GM12878 (cell line): ENCODE measurements around the gene KRT80.

Experiments
- ATF2 ChIP-seq: IDR thresholded peaks from 2 replicates; pipeline ENCODE4 v1.6.1; 2012; ENCODE audit warnings: low read length, inconsistent platforms
- BRCA1 ChIP-seq: IDR thresholded peaks from 2 replicates; pipeline ENCODE4 v1.6.1; 2011; ENCODE audit warnings: low read depth, low read length, improper control_type of control experiment
- CHD1 ChIP-seq: IDR thresholded peaks from 2 replicates; pipeline ENCODE4 v1.6.1; 2012; ENCODE audit warnings: low read depth, low read length, improper control_type of control experiment
- CTCF ChIP-seq, 3 experiments: IDR thresholded peaks in 2 of 3; conservative IDR thresholded peaks in 1 of 3; 2 replicates each; pipeline ENCODE4 v1.5.1; 2011; ENCODE audit warnings: low read depth in 3 of 3, low read length in 3 of 3, mild to moderate bottlenecking in 3 of 3, control low read depth in 2 of 3, moderate library complexity in 2 of 3, inconsistent platforms in 1 of 3, mixed read lengths in 1 of 3; ENCODE audit not compliant: control insufficient read depth in 2 of 3, insufficient read depth in 1 of 3; ENCODE audit errors: extremely low read depth in 1 of 3
- EP300 ChIP-seq, 2 experiments: fragments of 150-350 bp in 1 of 2; IDR thresholded peaks; 2 replicates each; pipeline ENCODE4 v1.6.1; 2011 to 2012; ENCODE audit warnings: low read depth in 2 of 2, low read length in 2 of 2, borderline replicate concordance in 1 of 2, improper control_type of control experiment in 1 of 2, inconsistent platforms in 1 of 2; ENCODE audit not compliant: control insufficient read depth in 1 of 2
- FOS ChIP-seq: IDR thresholded peaks from 3 replicates; pipeline ENCODE4 v1.6.1; 2011; ENCODE audit warnings: borderline replicate concordance; ENCODE audit not compliant: insufficient read length; ENCODE audit errors: extremely low read depth
- HDAC6 ChIP-seq: fragments of 200-600 bp; sonication (generic); IDR thresholded peaks from one replicate; pipeline ENCODE4 v1.8.0; 2017; ENCODE audit warnings: antibody characterized with exemption; ENCODE audit not compliant: unreplicated experiment
- IRF5 ChIP-seq: fragments of 450-650 bp; IDR thresholded peaks from 2 replicates; pipeline ENCODE4 v1.6.1; 2017; ENCODE audit warnings: borderline replicate concordance
- POLR2A ChIP-seq: IDR thresholded peaks from 2 replicates; pipeline ENCODE4 v1.6.1; 2011; ENCODE audit warnings: low read depth, mild to moderate bottlenecking, low read length
- SIX5 ChIP-seq: IDR thresholded peaks from 2 replicates; pipeline ENCODE4 v1.6.1; 2011; ENCODE audit warnings: mild to moderate bottlenecking, low read depth, low read length, moderate library complexity; ENCODE audit not compliant: severe bottlenecking
- TCF7 ChIP-seq: IDR thresholded peaks from 2 replicates; pipeline ENCODE4 v1.6.1; 2014; ENCODE audit warnings: antibody characterized with exemption, borderline replicate concordance
- ZNF274 ChIP-seq: IDR thresholded peaks from one replicate; pipeline ENCODE4 v1.8.0; 2011; ENCODE audit not compliant: insufficient read length, insufficient read depth
- ZZZ3 ChIP-seq: IDR thresholded peaks from 2 replicates; pipeline ENCODE4 v1.6.1; 2011; ENCODE audit warnings: low read depth; ENCODE audit not compliant: control insufficient read depth, insufficient read length

GRCh38 chr12:52170827-52171226 is 21.0 kb downstream of the KRT80 start:
- no peak for TF ChIP-seq IRF5
- no peak for TF ChIP-seq SIX5
- TF ChIP-seq FOS = no peak
- no peak for TF ChIP-seq HDAC6
- no peak for TF ChIP-seq ATF2
- no peak for TF ChIP-seq BRCA1
- TF ChIP-seq ZNF274 = no peak
- TF ChIP-seq TCF7 = no peak
- no peak for TF ChIP-seq CTCF (IDR thresholded peaks at IDR 0.05 in 2 of 3, conservative IDR thresholded peaks at IDR 0.05 in 1 of 3; ENCODE audit: control insufficient read depth in 2 of 3, extremely low read depth in 1 of 3, insufficient read depth in 1 of 3, low read depth in 3 of 3, low read length in 3 of 3)
- TF ChIP-seq EP300 (IDR thresholded peaks at IDR 0.05; ENCODE audit: borderline replicate concordance in 1 of 2, control insufficient read depth in 1 of 2, low read depth in 2 of 2, low read length in 2 of 2) = no peak
- TF ChIP-seq ZZZ3 = no peak
- TF ChIP-seq CHD1 = no peak
- TF ChIP-seq POLR2A = no peak
